Fibroblast of the aortic adventitia (primary cell): ENCODE data around the gene FIP1L1. TPM values are rescaled to one million over a fixed set of nuclear protein-coding genes. Genes with fewer than 3 reads are reported as not detected.
"Not testable (repeated sequence)": the region's sequence is repeated elsewhere in the genome, so short reads cannot be mapped to it uniquely, and the experiment has no call there.

Experiments used
- DNase-seq: peaks from one replicate; pipeline ENCODE4 v3.0.0-alpha.2; 2010; ENCODE audit warnings: low read depth
- H3K4me3 ChIP-seq: 2 replicates; pipeline ENCODE4 v1.5.1; 2011; ENCODE audit warnings: low read depth, mild to moderate bottlenecking, control low read depth, low read length, moderate library complexity
- CTCF ChIP-seq: IDR thresholded peaks from 2 replicates; pipeline ENCODE4 v1.5.1; 2011; ENCODE audit warnings: mild to moderate bottlenecking, low read length, control low read depth, inconsistent platforms; ENCODE audit not compliant: insufficient read depth
- total RNA-seq: library from RNA; depleted of rRNA; stranded (reverse); fragments of >200 nt; gene quantifications from 2 replicates; pipeline ENCODE4 v1.2.3, GENCODE V29; 2012; ENCODE audit warnings: low replicate concordance

The FIP1L1 gene
- total RNA-seq, 1 donor = 115 TPM

GRCh38 chr4:53465891-53466290, 88.5 kb downstream of the FIP1L1 start:
- no peak overlapping the region for H3K4me3 ChIP-seq
- TF ChIP-seq CTCF = no peak
- no peak for DNase-seq

GRCh38 chr4:53466576-53466975, 89.1 kb downstream of the FIP1L1 start:
- not testable (repeated sequence) for DNase-seq, H3K4me3 ChIP-seq

- peak; percentile 99 for DNase-seq
- H3K4me3 ChIP-seq = peak overlapping the region; percentile 28
- TF ChIP-seq CTCF = peak; percentile 2
These were observed 99.0 kb downstream of the FIP1L1 start for GRCh38 chr4:53476232-53477037.

GRCh38 chr4:53477038-53477565, 99.7 kb downstream of the FIP1L1 start:
- TF ChIP-seq CTCF = no peak
- DNase-seq = peak; percentile 62
- H3K4me3 ChIP-seq = peak overlapping the region; percentile 28

- no peak for DNase-seq
- H3K4me3 ChIP-seq = no peak overlapping the region
- no peak for TF ChIP-seq CTCF
These were observed 100.2 kb downstream of the FIP1L1 start for GRCh38 chr4:53477636-53478035.

GRCh38 chr4:53478671-53479456, 101.4 kb downstream of the FIP1L1 start:
- no peak overlapping the region for H3K4me3 ChIP-seq
- peak; percentile 95 for DNase-seq
- TF ChIP-seq CTCF = no peak

GRCh38 chr4:53479736-53480525, 102.5 kb downstream of the FIP1L1 start:
- TF ChIP-seq CTCF = no peak
- peak; percentile 60 for DNase-seq

More at GRCh38 chr4:53479736-53480525, 102.5 kb downstream of the FIP1L1 start:
- H3K4me3 ChIP-seq = no peak overlapping the region
